ENCODE data around the gene SPRR2D.

Gene SPRR2D

GRCh38 chr1:153001382-153001781 lies 39.5 kb downstream of the SPRR2D start, which contains the start of gene SPRR3:
Gene SPRR3 (plus strand): TSS chr1:153001749. CDS start chr1:153003021, 1,272 bp downstream.
- DNase-seq: no peak

GRCh38 chr1:153000294-153000693 lies 40.6 kb downstream of the SPRR2D start:
- no peak for DNase-seq

GRCh38 chr1:152999818-153000217 lies 41.1 kb downstream of the SPRR2D start:
- DNase-seq: no peak

- DNase-seq: no peak
These were observed 42.4 kb downstream of the SPRR2D start for GRCh38 chr1:152998476-152998875.

- no peak for DNase-seq
These were observed 43.0 kb downstream of the SPRR2D start for GRCh38 chr1:152997901-152998300.

GRCh38 chr1:152996633-152997400 lies 44.1 kb downstream of the SPRR2D start:
- DNase-seq: no peak

- DNase-seq: no peak
These were observed 45.1 kb downstream of the SPRR2D start for GRCh38 chr1:152995842-152996241.

- DNase-seq: no peak
These were observed 47.7 kb downstream of the SPRR2D start for GRCh38 chr1:152993186-152993585.

Data from hematopoietic multipotent progenitor cell treated with erythropoietin and hydrocortisone succinate and interleukin-3 and kit ligand, for 6 days (in vitro differentiated cells).